OCI-LY1 (cell line): ENCODE data around the gene MEGF6.

Experiments
- EZH2 ChIP-seq: fragments of 200-600 bp; sonication (generic), shearing (Covaris generic); IDR thresholded peaks from 2 replicates; pipeline ENCODE4 v1.8.0; 2017; ENCODE audit warnings: borderline replicate concordance, mixed run types, mild to moderate bottlenecking, antibody characterized with exemption, low read length, moderate library complexity, mixed read lengths
- TF ChIP-seq, protein P1 (sequence below): fragments of 200-600 bp; sonication (generic), shearing (Covaris generic); IDR thresholded peaks from 2 replicates; pipeline ENCODE4 v1.5.1; 2017; ENCODE audit warnings: mild to moderate bottlenecking, antibody characterized with exemption, low read length, moderate library complexity, mixed read lengths

DNA sequence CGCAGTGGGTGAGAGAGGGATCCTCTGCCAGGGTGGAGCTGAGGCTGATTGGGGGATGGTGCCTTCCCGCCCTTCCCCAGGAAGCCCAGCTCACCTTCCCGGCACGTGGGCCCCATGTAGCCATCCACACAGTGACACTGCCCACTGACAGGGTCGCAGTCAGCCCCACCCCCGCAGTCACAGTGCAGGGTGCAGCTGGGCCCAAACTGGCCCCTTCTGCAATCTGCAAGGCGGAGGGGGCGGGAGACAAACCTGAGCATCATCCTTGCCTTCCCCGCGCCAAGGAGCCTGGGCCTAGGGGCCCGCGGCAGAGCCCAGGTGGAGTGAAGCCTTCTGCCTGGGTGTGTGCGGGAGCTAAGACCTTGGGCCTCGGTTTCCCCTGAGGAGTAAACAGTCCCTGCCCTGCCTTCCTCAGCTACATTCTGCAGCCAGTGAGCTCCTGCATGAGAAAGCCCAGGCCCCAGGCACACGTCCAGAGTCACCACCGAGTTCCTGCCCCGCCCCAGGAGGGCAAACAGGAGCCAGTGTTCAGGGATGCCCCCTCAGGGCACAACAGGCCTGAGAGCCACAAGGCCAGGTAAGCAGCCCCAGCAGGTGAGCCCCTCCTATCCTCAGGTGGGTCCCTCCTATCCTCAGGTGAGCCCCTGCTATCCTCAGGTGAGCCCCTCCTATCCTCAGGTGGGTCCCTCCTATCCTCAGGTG is 118.6 kb downstream of the MEGF6 start:
- TF ChIP-seq, protein P1, sequence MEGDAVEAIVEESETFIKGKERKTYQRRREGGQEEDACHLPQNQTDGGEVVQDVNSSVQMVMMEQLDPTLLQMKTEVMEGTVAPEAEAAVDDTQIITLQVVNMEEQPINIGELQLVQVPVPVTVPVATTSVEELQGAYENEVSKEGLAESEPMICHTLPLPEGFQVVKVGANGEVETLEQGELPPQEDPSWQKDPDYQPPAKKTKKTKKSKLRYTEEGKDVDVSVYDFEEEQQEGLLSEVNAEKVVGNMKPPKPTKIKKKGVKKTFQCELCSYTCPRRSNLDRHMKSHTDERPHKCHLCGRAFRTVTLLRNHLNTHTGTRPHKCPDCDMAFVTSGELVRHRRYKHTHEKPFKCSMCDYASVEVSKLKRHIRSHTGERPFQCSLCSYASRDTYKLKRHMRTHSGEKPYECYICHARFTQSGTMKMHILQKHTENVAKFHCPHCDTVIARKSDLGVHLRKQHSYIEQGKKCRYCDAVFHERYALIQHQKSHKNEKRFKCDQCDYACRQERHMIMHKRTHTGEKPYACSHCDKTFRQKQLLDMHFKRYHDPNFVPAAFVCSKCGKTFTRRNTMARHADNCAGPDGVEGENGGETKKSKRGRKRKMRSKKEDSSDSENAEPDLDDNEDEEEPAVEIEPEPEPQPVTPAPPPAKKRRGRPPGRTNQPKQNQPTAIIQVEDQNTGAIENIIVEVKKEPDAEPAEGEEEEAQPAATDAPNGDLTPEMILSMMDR: no peak
- no peak for TF ChIP-seq EZH2
